Measurements from ENCODE around the gene KHSRP.

Gene KHSRP

DNA sequence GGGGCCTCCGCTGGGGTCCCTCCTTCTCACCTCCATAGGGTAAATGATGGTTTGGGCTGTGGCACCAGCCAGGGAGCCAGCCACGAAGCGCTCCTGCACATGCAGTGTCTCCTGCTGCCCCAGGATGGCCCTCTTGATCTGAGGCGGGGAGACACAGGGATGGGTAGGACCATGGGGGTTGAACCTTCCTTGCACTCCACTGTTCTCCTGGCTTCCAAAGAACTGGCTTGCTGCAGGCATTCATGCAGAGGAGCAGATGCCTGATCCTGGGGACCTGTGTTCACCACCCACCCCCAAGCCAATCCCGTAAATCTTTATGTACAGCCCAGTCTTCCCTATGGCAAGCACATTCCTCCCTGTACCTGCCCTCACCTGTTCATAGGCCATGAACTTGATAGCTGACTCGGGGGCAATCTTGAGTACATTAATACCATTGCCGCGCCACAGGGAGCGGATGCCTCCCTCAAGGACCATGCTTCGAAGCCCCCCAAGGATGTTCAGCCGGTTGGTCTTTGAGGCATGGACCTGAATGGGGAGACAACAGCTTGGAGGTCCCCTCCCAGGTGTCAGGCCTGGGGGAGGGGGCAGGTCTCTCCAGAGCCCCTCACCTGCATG lies 29.4 kb upstream of the KHSRP start:
- DNase-seq (ENCODE audit: low read depth), result peak; percentile 10
- TF ChIP-seq, protein P1, sequence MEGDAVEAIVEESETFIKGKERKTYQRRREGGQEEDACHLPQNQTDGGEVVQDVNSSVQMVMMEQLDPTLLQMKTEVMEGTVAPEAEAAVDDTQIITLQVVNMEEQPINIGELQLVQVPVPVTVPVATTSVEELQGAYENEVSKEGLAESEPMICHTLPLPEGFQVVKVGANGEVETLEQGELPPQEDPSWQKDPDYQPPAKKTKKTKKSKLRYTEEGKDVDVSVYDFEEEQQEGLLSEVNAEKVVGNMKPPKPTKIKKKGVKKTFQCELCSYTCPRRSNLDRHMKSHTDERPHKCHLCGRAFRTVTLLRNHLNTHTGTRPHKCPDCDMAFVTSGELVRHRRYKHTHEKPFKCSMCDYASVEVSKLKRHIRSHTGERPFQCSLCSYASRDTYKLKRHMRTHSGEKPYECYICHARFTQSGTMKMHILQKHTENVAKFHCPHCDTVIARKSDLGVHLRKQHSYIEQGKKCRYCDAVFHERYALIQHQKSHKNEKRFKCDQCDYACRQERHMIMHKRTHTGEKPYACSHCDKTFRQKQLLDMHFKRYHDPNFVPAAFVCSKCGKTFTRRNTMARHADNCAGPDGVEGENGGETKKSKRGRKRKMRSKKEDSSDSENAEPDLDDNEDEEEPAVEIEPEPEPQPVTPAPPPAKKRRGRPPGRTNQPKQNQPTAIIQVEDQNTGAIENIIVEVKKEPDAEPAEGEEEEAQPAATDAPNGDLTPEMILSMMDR (IDR thresholded peaks at IDR 0.05; ENCODE audit: low read depth, low read length), result no peak
- no peak overlapping the region for H3K4me3 ChIP-seq (ENCODE audit: low read depth, low read length)

DNA sequence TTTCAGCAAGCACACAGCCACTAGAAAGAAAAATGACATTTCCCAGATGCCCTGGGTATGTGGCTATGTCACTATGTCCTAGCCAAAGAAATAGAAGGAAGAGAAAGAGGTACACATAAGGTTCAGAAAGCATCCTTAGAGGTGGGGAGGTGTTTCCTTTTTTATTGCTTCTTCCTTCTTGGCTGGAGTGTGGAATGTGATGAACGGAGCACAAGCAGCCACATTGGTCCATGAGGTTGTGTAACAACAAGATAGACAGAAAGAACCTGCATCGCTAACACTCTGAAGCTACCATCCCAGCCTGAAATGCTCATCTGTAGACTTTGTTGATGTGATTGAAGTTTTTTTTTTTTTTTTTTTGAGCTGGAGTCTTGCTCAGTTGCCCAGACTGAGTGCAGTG lies 28.3 kb upstream of the KHSRP start:
- H3K4me3 ChIP-seq (ENCODE audit: low read depth, low read length), result no peak overlapping the region
- TF ChIP-seq MYC (IDR thresholded peaks at IDR 0.05; ENCODE audit: low read depth, low read length) (no peak), POLR2A (IDR thresholded peaks at IDR 0.05; ENCODE audit: extremely low read depth, insufficient read length) (no peak)
- TF ChIP-seq, protein P2, sequence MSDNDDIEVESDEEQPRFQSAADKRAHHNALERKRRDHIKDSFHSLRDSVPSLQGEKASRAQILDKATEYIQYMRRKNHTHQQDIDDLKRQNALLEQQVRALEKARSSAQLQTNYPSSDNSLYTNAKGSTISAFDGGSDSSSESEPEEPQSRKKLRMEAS (IDR thresholded peaks at IDR 0.05; ENCODE audit: low read depth, low read length), result no peak
- DNase-seq (ENCODE audit: low read depth), result no peak

DNA sequence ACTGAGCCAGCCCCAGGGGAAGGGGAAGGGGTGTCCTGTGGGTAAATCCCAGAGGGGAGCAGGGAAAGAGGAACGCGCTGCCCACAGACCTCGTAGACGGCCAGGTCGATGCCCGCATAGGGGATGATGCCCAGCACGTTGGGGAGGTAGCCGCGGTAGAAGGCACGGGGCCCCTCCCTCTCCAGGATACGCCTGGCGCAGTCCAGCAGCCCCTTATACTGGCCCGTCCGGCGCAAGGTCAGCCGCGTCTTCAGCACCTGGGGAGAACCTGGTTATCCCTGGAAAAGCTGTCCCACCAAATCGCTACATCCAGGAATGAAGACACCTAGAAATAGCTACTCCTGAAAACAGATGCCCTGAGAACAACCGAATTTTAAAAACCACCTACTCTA lies 27.6 kb upstream of the KHSRP start:
- TF ChIP-seq, protein P2 (IDR thresholded peaks at IDR 0.05; ENCODE audit: low read depth, low read length), result no peak
- TF ChIP-seq MYC (IDR thresholded peaks at IDR 0.05; ENCODE audit: low read depth, low read length) (no peak), POLR2A (IDR thresholded peaks at IDR 0.05; ENCODE audit: extremely low read depth, insufficient read length) (no peak)
- TF ChIP-seq, protein P1 (IDR thresholded peaks at IDR 0.05; ENCODE audit: low read depth, low read length), result no peak
- H3K4me3 ChIP-seq (ENCODE audit: low read depth, low read length), result no peak overlapping the region
- DNase-seq (ENCODE audit: low read depth), result no peak

DNA sequence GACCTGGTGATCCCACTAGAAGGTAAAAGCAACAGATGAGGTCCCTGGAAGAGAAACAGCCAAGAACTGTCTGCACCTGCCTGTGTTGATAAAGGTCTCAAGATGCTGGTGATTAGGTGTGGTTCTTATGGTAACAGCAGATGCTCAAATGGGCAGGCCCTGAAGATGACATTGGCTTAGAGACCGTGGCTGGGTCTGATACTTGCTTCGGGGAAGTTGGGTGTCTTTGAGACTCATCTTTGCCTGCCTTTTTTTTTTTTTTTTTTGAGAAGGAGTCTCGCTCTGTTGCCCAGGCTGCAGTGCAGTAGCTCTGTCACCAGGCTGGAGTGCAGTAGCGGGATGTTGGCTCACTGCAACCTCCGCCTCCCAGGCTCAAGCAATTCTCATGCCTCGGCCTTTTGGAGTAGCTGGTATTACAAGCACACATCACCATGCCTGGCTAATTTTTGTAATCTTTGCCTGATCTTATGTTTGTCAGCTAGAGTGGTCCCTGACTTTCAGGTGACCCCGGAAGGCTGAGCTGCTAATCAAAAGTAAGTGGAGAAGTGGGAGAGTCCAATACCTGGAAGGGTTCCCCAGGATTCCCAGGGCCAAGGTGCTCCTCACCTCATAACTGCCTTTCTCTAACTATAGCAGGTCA lies 27.1 kb upstream of the KHSRP start:
- no peak for DNase-seq (ENCODE audit: low read depth)
- TF ChIP-seq, protein P1 (IDR thresholded peaks at IDR 0.05; ENCODE audit: low read depth, low read length), result no peak
- TF ChIP-seq POLR2A (IDR thresholded peaks at IDR 0.05; ENCODE audit: extremely low read depth, insufficient read length) (no peak), MYC (IDR thresholded peaks at IDR 0.05; ENCODE audit: low read depth, low read length) (no peak)
- TF ChIP-seq, protein P2 (IDR thresholded peaks at IDR 0.05; ENCODE audit: low read depth, low read length), result no peak
- H3K4me3 ChIP-seq (ENCODE audit: low read depth, low read length), result no peak overlapping the region

DNA sequence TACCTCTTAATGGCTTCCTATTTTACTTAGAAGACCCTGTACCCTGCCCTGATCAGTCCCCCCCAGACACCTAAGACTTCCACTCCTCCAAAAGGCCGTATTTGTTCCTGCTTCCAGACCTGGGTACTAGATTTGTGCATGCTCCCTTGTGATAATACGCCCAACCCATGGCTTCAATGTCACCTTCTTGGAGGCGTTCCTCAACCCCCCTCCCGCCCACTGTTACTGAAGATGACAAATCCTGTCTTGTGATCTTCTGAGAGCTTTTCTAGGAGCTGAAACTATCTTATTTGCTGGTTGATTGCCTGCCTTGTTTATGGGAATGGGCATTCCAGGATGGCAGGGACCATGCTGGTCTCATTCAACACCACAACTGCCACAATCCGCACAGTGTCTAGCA lies 25.6 kb upstream of the KHSRP start:
- no peak overlapping the region for H3K4me3 ChIP-seq (ENCODE audit: low read depth, low read length)
- TF ChIP-seq, protein P1 (IDR thresholded peaks at IDR 0.05; ENCODE audit: low read depth, low read length), result no peak
- TF ChIP-seq MYC (IDR thresholded peaks at IDR 0.05; ENCODE audit: low read depth, low read length) (no peak), POLR2A (IDR thresholded peaks at IDR 0.05; ENCODE audit: extremely low read depth, insufficient read length) (no peak)
- TF ChIP-seq, protein P2 (IDR thresholded peaks at IDR 0.05; ENCODE audit: low read depth, low read length), result no peak
- DNase-seq (ENCODE audit: low read depth), result no peak

DNA sequence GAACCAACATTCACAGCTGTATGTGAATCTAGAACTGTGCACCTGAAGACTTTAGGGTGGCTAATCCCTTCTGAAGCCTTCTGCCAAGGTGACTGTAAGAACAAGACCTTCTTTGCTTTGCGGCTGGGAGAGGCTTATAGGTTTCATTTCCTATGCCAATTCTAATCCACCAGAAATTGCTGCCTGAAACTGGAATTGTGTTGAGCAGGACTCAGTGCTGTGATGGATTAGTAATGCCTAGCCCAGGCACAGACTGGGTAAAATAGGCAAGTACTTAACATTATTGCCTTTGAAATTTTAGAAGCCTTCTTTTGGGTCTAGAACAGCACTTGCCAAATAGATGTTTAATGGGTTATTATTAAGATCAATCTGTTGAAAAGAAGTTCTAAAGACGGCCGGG lies 23.4 kb upstream of the KHSRP start:
- TF ChIP-seq POLR2A (IDR thresholded peaks at IDR 0.05; ENCODE audit: extremely low read depth, insufficient read length), result no peak
- TF ChIP-seq, protein P2 (IDR thresholded peaks at IDR 0.05; ENCODE audit: low read depth, low read length), result no peak
- no peak for TF ChIP-seq MYC (IDR thresholded peaks at IDR 0.05; ENCODE audit: low read depth, low read length)
- TF ChIP-seq, protein P1 (IDR thresholded peaks at IDR 0.05; ENCODE audit: low read depth, low read length), result no peak

More for the DNA sequence above, 23.4 kb upstream of the KHSRP start:
- H3K4me3 ChIP-seq (ENCODE audit: low read depth, low read length), result no peak overlapping the region
- no peak for DNase-seq (ENCODE audit: low read depth)
